Measurements from ENCODE around the gene UVRAG.

- TF ChIP-seq EP300 (IDR thresholded peaks at IDR 0.05) (no peak), CTCF (IDR thresholded peaks at IDR 0.05) (no peak), POLR2A (IDR thresholded peaks at IDR 0.05) (no peak)
Measured at GRCh38 chr11:75816561-75817239, 1.7 kb downstream of the UVRAG start.

All from ovary (tissue), 3 donors.